Measurements from ENCODE around the gene PRDM16. TPM values are rescaled to one million over a fixed set of nuclear protein-coding genes. Genes with fewer than 3 reads are reported as not detected.

The PRDM16 gene
- total and polyA plus RNA-seq, 2 of the 13 experiments (the other 11 are each of a cell fraction or from before 2014, with no cell fraction given): 0.15 to 0.81 TPM

DNA sequence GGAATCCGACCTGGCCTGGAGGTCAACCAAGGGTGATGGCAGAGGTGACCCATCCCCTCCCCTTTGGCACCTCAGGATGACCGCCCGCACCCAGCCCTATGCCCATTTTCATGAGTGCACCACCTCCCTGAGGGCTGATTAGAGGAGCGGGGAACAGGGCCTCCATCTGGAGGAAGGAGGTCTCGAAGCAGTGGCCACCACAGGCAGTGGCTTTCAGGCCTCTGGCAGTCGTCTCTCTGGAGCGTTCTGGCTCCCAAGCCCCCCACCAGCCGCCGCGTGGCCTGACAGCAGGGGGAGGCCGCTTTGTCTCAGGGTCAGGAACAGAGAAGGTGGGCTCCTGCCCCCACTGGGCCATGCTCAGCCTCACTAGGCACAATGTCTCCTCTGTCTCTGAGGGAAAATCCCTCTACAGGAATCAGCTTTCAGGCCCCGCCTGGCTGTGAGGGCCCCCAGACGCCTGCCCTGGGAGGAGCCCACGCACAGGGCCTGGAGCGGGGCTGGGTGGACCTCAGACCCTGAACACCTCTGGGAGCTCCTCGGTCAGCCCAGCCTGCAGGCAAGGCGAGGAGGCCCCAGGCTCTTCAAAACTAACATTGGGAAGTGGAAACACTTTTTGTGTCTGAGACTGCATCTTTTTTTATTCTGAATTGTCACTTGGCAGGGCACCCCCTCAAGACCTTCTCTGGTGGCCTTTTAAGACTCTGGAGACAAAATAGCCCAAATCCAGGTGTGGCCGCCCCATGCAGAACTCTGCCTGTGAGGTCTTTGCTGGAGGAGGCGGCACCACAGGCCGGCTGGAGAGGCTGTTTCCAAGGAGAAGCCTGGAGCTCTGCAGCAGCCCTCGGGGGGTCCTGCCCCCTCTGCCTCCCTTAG is 257.7 kb downstream of the PRDM16 start (continued):
- TF ChIP-seq, protein P1, sequence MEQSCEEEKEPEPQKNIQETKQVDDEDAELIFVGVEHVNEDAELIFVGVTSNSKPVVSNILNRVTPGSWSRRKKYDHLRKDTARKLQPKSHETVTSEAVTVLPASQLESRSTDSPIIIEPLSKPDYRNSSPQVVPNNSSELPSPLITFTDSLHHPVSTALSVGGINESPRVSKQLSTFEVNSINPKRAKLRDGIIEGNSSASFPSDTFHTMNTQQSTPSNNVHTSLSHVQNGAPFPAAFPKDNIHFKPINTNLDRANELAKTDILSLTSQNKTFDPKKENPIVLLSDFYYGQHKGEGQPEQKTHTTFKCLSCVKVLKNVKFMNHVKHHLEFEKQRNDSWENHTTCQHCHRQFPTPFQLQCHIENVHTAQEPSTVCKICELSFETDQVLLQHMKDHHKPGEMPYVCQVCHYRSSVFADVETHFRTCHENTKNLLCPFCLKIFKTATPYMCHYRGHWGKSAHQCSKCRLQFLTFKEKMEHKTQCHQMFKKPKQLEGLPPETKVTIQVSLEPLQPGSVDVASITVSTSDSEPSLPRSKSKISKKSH (CRISPR knock-in tag; IDR thresholded peaks at IDR 0.05; ENCODE audit: borderline replicate concordance): peak; percentile 89; the same call in 1 of the 2 replicates
- TF ChIP-seq RFX1 (IDR thresholded peaks at IDR 0.05) (no peak), NPAS2 (CRISPR knock-in tag; IDR thresholded peaks at IDR 0.05; ENCODE audit: borderline replicate concordance) (no peak), NCOA2 (CRISPR knock-in tag; IDR thresholded peaks at IDR 0.05) (peak; percentile 64), SKI (IDR thresholded peaks at IDR 0.05; ENCODE audit: partially characterized antibody) (peak; percentile 52), MATR3 (CRISPR knock-in tag; IDR thresholded peaks at IDR 0.05) (no peak), FOXA1 (IDR thresholded peaks at IDR 0.05) (no peak), FOXA1 (CRISPR knock-in tag; IDR thresholded peaks at IDR 0.05) (no peak), MAFK (conservative IDR thresholded peaks at IDR 0.05 in 1 of 2, IDR thresholded peaks at IDR 0.05 in 1 of 2; ENCODE audit: low read length in 2 of 2) (no peak), SSRP1 (CRISPR knock-in tag; IDR thresholded peaks at IDR 0.05) (no peak), ZBTB3 (CRISPR knock-in tag; IDR thresholded peaks at IDR 0.05; ENCODE audit: borderline replicate concordance, low read depth) (no peak)
- TF ChIP-seq, protein P2, sequence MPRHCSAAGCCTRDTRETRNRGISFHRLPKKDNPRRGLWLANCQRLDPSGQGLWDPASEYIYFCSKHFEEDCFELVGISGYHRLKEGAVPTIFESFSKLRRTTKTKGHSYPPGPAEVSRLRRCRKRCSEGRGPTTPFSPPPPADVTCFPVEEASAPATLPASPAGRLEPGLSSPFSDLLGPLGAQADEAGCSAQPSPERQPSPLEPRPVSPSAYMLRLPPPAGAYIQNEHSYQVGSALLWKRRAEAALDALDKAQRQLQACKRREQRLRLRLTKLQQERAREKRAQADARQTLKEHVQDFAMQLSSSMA (CRISPR knock-in tag; IDR thresholded peaks at IDR 0.05): no peak
- TF ChIP-seq, protein P3, sequence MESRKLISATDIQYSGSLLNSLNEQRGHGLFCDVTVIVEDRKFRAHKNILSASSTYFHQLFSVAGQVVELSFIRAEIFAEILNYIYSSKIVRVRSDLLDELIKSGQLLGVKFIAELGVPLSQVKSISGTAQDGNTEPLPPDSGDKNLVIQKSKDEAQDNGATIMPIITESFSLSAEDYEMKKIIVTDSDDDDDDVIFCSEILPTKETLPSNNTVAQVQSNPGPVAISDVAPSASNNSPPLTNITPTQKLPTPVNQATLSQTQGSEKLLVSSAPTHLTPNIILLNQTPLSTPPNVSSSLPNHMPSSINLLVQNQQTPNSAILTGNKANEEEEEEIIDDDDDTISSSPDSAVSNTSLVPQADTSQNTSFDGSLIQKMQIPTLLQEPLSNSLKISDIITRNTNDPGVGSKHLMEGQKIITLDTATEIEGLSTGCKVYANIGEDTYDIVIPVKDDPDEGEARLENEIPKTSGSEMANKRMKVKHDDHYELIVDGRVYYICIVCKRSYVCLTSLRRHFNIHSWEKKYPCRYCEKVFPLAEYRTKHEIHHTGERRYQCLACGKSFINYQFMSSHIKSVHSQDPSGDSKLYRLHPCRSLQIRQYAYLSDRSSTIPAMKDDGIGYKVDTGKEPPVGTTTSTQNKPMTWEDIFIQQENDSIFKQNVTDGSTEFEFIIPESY (CRISPR knock-in tag; IDR thresholded peaks at IDR 0.05): no peak
- TF ChIP-seq, protein P4, sequence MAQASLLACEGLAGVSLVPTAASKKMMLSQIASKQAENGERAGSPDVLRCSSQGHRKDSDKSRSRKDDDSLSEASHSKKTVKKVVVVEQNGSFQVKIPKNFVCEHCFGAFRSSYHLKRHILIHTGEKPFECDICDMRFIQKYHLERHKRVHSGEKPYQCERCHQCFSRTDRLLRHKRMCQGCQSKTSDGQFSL (CRISPR knock-in tag; IDR thresholded peaks at IDR 0.05): peak; percentile 67; the same call in 1 of the 2 replicates
- TF ChIP-seq, protein P5, sequence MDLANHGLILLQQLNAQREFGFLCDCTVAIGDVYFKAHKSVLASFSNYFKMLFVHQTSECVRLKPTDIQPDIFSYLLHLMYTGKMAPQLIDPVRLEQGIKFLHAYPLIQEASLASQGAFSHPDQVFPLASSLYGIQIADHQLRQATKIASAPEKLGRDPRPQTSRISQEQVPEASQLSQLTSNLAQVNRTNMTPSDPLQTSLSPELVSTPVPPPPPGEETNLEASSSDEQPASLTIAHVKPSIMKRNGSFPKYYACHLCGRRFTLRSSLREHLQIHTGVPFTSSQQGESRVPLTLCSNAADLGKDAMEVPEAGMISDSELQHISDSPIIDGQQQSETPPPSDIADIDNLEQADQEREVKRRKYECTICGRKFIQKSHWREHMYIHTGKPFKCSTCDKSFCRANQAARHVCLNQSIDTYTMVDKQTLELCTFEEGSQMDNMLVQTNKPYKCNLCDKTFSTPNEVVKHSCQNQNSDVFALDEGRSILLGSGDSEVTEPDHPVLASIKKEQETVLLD (CRISPR knock-in tag; IDR thresholded peaks at IDR 0.05; ENCODE audit: low read depth): no peak
- TF ChIP-seq, protein P6, sequence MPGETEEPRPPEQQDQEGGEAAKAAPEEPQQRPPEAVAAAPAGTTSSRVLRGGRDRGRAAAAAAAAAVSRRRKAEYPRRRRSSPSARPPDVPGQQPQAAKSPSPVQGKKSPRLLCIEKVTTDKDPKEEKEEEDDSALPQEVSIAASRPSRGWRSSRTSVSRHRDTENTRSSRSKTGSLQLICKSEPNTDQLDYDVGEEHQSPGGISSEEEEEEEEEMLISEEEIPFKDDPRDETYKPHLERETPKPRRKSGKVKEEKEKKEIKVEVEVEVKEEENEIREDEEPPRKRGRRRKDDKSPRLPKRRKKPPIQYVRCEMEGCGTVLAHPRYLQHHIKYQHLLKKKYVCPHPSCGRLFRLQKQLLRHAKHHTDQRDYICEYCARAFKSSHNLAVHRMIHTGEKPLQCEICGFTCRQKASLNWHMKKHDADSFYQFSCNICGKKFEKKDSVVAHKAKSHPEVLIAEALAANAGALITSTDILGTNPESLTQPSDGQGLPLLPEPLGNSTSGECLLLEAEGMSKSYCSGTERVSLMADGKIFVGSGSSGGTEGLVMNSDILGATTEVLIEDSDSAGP (CRISPR knock-in tag; IDR thresholded peaks at IDR 0.05; ENCODE audit: borderline replicate concordance): peak; percentile 64
- TF ChIP-seq, protein P7, sequence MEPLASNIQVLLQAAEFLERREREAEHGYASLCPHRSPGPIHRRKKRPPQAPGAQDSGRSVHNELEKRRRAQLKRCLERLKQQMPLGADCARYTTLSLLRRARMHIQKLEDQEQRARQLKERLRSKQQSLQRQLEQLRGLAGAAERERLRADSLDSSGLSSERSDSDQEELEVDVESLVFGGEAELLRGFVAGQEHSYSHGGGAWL (CRISPR knock-in tag; IDR thresholded peaks at IDR 0.05): 0 out of 2 replicates have a peak, but pooled peaks have one; percentile 50
